ENCODE results near the gene CELSR1.
"Not testable (repeated sequence)": the region's sequence is repeated elsewhere in the genome, so short reads cannot be mapped to it uniquely, and the experiment has no call there.

CELSR1 gene

DNA sequence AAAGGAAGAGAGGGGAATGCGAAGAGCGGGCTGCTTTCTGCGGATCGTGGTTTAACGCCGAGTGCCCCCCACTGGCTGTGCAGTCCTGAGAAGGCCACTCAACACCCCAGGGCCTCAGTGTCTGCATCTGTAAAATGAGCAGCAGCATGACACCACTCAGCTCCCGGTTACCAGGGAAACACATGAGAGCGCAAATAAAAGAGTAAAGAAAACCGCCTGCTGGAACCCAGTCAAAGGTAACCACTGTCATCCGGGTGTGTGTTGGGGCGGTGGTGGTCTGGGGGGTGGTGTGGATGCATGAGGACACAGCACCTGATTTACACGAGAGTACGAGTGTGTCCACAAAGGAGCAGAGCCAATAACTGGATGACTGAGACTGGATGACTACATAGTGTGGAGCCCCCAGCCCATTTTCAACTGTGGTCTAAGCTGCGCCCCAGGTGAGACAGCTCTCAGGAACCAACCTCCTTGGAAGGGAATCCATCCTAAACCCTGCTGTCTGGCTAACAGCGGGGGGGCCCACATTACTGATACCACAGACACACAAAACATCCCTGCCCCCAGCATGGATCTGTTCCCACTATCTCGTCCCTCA lies 5.7 kb downstream of the CELSR1 start:
- DNase-seq = no peak

DNA sequence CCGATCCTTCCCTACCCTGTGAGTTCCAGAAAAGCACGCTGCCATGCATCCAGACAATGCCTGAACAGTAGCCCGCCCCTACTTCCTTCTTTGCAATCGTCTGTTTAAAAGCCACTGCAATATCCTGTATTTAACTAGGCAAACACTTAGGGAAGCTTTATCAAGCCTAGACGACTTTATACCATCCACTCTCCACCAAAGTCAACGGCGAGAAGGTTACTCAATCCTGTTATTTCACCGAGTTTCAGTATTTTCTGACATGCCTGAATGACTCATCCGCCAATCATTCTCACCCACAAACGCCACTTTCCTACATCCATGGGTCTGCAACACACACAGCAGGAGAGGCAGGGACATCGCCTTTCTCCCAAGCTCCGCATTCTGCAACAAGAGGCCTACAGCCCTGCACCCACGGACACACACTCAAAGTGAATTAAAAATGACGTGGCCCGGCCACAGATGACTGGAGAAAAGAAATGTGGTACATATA lies 9.3 kb downstream of the CELSR1 start:
- DNase-seq = peak; percentile 77

DNA sequence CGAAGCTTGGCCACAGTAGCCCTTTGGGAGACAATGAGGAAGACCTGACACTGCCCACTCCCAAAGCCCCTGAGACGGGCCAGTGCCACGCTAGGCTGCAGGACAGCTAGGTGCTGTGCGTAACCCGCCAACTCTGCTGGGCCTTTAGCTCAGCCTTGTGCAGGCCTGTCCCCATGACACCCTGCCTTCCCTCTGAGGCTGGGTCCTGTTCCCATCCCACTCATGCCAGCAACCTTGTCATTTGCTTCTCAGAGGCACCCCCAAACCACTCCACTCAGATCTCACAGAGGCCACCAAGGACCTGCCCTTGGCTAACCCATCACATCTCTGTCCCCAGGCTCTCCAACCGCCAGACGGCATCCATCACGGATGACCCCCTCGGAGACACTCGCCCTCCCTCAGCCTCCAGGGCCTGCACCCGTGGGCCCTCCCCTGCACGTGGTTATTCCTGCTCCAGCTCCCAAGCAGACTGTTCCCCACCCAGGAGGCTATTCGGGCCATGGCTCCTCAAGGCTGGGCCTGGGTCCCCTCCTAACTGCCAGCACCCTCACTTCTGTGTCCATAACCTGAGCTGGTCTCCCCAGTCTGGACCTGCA lies 11.1 kb downstream of the CELSR1 start:
- no peak for DNase-seq

DNA sequence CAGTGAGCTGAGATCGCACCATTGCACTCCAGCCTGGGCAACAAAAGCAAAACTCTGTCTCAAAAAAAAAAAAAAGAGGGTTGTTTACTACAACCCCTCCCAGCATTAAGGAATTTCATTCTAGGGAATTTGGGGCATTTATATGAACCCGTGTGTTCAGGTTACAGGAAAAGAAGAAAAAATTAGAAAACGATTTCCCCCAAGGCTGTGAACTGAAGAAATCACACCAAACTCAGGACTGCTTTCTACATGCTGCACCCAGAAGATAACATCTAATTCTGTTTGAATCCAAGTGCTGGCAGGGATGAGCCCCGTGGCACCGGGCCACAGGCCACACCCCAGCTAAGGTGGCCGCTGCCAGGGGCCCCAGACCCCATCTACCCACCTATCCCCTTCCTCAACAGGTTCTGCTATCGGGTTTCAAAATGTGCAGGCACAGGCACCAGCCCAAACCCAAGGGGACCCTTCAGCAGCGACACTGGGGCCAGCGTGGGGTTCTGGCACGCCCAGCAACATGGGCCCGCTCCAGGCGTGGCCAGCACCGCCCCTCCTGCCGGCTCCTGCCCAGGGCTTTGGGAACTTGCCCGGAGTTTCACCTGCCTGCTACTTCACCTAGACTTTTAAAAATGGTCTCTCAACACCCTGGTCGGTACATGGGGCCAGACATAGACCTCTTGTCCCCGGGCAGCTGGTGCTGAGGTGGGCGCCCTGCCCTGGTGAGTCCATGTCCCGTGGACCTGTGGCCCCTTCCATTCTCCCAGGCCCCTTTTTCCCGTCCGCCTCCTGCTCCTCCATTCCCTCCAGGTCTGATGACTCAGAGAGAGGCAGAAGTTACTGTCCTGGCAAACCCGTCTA lies 11.8 kb downstream of the CELSR1 start:
- DNase-seq = no peak

DNA sequence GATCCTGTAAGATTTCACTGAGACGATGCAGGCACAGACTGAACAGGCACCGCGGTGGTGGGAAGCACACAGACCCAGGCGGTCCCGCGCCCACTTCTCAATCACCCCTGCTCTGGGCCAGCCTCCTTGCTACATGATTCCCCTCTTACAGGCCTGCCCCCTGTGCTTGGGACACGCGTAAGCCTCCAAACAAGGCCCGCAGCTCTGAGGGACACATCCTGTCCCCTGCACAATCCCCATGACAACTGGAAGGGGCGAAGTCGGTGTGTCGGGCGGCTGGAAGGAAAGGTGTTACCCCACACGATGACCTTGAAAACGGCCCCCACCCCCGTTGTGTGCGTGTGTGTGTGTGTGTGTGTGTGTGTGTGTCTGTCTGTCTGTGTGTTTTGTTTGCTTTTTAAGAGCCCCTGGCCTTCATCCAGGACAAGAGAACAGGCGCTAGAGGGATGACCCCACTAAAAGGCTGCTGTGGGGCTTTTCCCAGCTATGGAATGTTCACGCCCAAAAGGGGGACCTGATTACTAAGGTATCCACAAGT lies 13.1 kb downstream of the CELSR1 start:
- no peak for DNase-seq

DNA sequence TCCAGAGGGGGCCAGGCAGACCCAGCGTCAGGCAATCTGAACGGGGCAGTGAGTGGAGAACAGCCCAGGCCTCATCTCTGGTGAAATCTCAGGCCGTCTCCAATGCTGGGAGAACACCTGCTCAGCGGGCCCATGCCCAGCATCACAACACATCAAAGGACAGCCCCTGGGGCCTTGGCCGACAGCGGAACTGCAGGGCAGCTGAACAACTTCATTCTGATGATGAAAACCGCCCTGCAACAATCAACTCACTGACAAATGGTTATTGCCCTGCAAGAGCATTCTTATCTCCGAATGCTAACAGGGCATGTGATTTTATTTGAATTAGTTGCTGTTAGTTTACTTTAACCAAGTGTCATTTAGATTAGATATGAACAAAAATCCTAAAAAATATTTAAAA lies 14.6 kb downstream of the CELSR1 start:
- DNase-seq = no peak

DNA sequence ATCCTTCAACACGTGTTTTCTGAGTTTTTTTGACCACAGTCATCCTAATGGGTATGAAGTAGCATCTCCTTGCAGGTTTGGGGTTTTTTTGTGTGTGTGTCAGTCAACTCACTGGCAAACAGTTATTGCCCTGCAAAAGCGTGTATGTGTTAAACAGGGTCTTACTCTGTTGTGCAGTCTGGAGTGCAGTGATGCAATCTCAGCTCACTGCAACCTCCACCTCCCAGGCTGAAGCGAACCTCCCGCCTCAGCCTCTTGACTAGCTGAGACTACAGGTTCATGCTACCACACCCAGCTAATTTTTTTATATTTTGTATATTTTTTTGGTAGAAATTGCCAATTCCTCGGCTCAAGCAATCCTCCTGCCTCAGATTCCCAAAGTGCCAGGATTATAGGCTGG lies 15.4 kb downstream of the CELSR1 start:
- DNase-seq = no peak

DNA sequence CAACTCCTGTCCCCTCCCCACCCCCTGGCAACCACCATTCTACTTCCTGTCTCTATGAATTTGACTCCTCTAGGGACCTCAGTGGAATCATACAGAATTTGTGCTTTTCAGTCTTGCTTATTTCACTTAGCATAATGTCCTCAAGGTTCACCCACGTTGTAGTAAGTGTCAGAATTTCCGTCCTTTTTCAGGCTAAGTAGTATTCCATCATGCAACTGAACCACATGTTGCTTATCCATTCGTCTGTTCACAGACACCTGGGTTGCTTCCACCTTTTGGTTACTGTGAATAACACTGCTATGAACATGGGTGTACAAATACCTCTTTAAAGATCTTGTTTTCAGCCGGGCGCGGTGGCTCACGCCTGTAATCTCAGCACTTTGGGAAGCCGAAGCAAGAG lies 16.5 kb downstream of the CELSR1 start:
- DNase-seq = no peak

DNA sequence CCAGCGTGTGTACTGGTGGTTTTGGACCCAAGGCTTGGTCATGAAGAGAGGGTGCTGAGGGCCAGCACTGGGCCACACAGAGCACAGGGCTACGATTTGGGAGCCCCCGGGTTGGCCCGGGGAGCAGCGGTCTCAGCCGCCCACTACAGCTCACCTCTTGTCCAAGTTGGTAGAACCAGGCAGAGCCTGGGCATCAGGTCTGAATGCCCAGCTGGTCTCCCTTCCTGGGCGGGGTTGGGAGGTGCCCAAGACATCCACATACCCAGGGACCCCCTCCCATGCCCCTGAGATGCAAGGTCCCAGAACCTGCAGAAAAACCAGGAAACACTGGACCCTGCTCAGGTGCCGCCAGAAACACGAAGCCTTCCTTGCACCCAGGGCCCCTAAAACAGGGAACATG lies 18.0 kb downstream of the CELSR1 start:
- DNase-seq = no peak

DNA sequence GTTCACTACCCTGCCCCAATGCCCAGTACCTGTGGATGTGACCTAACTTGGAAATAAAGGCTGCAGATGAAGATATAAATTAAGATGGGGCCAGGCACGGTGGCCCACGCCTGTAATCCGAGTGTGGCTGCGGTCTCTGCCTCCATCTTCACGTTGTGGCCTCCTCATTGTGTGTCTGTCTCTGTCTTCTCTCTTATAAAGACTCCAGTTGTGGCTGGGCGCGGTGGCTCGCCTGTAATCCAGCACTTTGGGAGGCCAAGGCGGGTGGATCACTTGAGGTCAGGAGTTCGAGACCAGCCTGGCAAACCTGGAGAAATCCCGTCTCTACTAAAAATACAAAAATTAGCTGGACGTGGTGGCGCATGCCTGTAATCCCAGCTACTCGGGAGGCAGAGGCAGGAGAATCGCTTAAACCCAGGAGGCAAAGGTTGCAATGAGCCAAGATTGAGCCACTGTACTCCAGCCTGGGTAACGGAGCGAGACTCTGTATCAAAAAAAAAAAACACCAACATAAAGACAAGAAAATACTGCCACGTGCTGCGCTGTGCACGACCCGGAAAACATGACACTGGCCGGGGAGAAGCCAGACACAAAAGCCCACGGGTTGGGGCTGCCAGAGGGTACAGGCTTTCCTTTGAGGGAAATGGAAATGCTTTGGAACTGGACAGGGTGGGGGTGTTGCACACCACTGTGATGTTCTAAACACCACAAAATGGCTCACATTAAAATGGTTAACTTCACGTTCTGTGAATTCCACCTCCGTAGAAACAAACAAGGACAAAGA lies 18.7 kb downstream of the CELSR1 start:
- DNase-seq = no peak

DNA sequence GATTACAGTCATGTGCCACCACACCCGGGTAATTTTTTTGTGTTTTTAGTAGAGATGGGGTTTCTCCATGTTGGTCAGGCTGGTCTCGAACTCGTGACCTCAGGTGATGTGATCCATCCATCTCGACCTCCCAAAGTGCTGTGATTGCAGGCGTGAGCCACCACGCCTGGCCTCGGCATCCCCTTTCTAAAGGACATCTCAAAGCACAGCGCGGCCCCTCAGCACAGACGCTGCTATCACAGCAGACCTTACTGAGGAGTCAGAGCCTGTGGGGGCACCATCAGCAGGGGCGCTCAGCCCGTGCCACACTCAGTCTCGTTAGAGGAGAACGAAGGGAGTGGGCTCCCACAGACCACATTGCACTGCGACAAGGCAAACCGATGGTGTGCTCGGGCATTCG lies 19.4 kb downstream of the CELSR1 start:
- no peak for DNase-seq

DNA sequence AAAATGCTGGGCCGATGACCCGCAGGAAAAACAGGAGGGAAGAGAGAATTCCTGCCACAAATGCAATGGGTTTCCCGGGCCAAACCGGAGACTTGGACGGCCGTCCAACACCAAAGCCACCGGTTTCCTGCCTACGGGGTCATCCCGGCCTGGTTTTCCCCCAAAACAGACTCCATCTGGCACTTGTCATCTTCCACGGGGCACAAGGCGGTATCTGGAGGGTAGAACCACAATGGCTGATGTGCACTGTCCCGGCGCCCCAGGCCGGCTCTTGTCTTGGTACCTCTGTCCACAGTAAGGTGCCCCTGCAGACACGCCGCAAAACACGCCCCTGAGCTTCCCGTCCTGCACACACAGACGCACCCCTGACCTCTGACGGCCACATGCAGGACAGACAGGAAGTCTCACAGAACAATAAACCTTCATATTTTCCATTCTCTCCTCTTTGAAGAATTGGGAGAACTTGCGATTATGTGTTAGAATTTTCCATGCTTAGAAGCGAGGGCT lies 20.1 kb downstream of the CELSR1 start:
- no peak for DNase-seq

DNA sequence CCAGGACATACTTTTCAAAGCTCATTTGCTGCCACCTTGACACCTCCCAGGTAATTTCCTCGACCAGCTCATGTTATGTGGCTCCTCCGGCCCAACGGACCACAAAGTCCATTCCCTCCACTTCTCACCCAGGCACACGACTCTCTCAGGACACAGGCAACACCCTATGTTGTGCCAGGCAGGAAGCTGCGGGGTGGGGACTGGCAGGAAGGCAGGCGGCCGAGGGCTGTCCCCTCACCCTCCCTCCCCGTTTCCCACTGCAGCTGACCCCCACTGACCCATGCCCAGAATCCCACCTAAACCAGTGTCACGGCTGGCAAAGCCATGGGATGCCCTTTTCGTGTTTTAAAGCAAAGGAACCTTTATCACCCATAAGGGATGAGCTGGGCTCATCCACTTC lies 20.8 kb downstream of the CELSR1 start:
- no peak for DNase-seq

DNA sequence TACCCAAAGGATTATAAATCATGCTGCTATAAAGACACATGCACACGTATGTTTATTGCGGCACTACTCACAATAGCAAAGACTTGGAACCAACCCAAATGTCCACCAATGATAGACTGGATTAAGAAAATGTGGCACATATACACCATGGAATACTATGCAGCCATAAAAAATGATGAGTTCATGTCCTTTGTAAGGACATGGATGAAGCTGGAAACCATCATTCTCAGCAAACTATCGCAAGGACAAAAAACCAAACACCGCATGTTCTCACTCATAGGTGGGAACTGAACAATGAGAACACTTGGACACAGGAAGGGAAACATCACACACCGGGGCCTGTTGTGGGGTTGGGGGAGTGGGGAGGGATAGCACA lies 21.3 kb downstream of the CELSR1 start:
- not testable (repeated sequence) for DNase-seq

DNA sequence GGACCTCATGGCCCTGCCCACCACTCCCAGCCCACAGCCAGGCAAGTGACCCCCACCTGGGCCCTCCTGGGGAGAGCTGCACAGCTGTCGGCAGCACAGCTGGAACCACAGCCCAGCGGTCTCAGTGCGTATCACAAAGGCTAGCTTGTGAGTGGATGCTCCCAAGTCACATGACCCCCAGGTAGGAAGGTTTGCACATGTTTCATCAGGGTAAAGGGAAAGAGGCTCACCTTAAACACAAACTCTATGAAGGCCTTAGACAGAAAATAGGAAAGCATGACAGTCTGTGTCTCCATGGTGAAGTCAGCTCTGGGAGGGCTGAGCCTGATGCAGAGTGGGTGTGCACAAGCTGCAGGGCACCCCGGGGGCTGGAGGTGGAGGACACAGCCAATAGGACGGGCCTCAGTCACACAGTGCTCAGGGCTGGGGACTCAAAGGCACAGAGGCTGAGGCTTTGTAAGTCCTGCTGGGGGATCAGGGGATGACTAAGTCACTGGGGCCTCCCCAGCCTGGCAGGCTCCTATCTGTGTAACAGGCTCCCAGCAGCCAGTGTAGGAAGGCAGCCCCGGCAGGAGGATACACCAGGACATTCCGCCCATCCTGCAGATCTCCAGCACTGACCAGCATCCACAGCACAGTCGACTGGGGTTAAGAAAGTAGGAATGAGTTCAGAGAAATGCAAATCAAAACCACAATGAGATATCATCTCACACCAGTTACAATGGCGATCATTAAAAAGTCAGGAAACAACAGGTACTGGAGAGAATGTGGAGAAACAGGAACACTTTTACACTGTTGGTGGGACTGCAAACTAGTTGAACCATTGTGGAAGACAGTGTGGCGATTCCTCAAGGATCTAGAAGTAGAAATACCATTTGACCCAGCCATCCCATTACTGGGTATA lies 22.0 kb downstream of the CELSR1 start:
- DNase-seq = no peak

DNA sequence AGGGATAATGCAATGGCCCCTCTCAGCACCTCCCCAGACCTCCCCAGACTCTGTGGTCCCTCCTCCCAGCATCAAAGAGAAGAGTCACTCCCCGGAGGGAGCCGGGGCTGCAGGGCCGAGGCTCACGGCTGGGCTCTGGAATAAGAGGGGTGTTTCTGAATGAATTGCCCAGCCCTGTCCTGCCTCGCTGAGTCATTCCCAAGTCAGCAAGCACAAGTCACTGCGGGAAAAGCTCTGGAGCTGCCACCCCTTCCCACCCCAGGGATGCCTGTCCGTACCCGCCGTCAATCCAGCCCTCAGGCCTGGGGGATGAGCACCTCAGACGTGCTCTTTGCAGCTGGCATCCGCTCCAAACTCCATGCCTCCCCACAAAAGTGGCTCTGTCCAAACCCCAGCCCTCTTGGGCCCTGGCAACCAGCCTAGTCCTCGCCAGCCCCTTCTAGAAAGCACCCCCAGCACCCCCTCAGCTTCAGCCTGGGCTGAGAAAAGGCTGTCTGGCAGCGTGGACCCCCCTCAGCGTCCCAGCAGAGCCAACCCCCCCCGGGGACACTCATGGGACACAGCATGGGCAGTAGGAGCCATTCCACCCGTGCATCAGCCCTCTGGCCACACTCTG lies 22.7 kb downstream of the CELSR1 start:
- no peak for DNase-seq

DNA sequence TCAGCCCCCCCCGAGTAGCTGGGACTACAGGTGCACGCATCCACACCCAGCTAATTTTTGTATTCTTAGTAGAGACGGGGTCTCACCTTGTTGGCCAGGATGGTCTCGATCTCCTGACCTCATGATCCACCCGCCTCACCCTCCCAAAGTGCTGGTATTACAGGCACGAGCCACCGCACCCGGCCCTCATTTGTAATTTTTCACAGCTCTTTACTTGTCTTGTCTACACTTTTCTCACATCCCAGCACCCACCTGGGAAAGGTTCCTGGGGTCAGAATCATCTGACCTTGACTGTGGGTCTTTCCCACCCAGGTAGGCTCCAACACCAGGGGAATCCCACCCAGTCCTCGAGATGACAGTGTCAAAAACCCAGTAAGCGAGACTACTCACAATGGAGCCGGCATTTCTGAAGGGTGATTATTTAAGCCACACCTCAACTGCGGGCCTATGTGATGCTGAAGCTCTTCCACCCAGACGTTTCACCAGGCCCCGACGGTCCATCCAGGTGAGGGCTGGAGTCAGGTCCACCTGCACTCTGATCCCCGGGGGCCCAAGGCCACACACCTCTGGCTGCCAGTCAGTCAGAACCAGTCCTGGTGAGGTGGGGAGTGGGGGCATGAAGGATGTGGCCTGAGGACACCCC lies 23.4 kb downstream of the CELSR1 start:
- DNase-seq = no peak

DNA sequence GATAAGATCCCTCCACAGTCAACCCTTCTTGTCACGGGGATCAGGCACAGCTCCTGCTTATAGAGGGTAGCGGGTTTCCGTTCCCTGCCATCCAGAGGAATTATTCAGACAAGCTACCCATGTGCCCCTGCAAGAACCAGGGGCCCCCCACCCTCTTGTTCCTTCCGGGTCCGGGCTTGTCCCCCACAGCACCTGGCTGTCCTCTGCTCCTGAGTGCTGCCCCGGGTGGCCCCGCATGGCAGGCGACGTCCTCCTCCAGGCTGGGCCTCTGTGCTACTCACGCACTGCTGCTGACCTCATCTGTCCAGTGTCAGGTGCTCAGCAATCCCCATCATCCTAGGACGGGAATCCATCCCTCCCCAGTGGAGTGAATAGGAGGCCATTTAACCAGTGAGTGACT lies 24.7 kb downstream of the CELSR1 start:
- DNase-seq = no peak

DNA sequence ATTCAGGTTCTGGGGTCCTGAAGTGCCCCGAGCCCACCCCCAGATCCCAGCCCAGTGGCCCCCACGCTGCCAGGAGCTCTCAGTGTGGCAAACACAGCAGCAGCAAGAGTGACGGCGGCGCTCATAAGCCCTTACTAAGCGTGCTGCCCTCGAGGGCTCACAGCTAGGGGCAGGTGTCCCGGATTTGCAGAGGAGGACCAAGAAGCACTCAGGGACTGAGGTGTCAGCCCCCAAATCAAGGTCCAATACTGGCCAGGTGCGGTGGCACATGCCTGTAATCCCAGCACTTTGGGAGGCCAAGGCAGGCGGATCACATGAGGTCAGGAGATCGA lies 25.4 kb downstream of the CELSR1 start:
- DNase-seq = no peak

DNA sequence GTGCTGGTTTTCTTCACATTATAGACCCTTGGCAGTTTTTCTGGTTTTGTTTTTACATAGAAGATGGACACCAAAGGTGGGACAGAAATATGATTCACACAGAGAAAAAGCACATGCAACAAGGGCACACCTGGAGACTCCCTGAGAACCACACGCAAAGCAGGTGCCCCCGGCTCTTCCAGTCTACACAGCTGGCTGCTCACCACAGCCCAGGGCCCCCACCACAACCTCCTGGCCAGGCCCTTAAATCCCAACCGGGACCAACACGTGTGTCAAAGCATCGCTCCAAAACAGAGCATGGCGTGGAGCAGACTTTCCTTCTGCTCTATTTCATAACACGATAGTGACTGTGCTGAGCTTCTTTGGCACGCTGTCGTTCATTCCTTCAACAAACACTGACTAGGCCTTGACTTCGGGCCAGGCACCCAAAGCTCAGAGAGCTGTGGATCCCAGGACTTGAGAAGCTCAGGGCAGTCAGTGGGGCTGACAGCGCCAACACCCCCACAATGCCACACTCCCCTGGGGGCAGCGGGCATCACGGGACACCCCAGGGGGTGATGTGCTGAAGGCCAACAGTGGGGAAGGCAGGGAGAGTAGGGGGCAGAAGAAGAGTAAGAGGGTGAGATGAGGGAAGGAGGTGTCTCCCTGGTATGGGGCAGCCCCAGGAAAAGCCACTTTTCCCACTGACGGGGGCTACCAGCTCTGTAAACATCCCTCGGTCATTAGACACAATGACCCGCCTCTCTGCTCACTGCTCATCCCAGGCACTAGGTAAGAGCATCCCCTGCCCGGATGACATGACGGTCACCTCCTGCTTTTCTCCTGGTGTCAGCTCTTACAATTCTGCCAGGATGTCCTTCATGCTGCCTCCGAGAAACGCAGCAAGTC lies 26.0 kb downstream of the CELSR1 start:
- no peak for DNase-seq

All from OCI-M1 (cell line).